Caki2 (cell line): ENCODE data around the gene ACTRT2. TPM values are rescaled to one million over a fixed set of nuclear protein-coding genes. Genes with fewer than 3 reads are reported as not detected.

ENCODE experiments used
- DNase-seq: peaks from one replicate; pipeline ENCODE4 v3.0.0-alpha.2; 2015; ENCODE audit warnings: low read depth
- in situ Hi-C: cut with HindIII; loops from 2 replicates; pipeline ENCODE4 v1.10.0; 2016; ENCODE audit warnings: low sequenced_read_pairs, low pct_unique_long_range_greater_than_20kb, mixed read lengths
- total RNA-seq: library from RNA; depleted of rRNA; stranded (reverse); fragments of >200 nt; shearing (Covaris generic); gene quantifications from 2 replicates; pipeline ENCODE4 v1.2.3, GENCODE V29; 2014; ENCODE audit warnings: low replicate concordance

ACTRT2 gene
- total RNA-seq, 1 experiment from 2014 or later, result not detected

- in situ Hi-C loops, result no loop called here
- no peak for DNase-seq
Measured at GRCh38 chr1:3013371-3014049, 7.8 kb upstream of the ACTRT2 start.

- in situ Hi-C loops, result no loop called here
- DNase-seq, result no peak
Measured at GRCh38 chr1:3014050-3014440, 7.2 kb upstream of the ACTRT2 start.

- no peak for DNase-seq
- in situ Hi-C loops, result no loop called here
Measured at GRCh38 chr1:3014443-3015268, 6.6 kb upstream of the ACTRT2 start.

- in situ Hi-C loops, result no loop called here
- no peak for DNase-seq
Measured at GRCh38 chr1:3015269-3015635, 6.0 kb upstream of the ACTRT2 start.

- in situ Hi-C loops, result no loop called here
- no peak for DNase-seq
Measured at GRCh38 chr1:3015744-3016143, 5.5 kb upstream of the ACTRT2 start.

GRCh38 chr1:3016641-3017439 lies 4.4 kb upstream of the ACTRT2 start:
- in situ Hi-C loops, result no loop called here
- DNase-seq, result no peak

- in situ Hi-C loops, result no loop called here
- no peak for DNase-seq
Measured at GRCh38 chr1:3017440-3018050, 3.7 kb upstream of the ACTRT2 start.

- in situ Hi-C loops, result no loop called here
- no peak for DNase-seq
Measured at GRCh38 chr1:3018051-3018471, 3.2 kb upstream of the ACTRT2 start.

GRCh38 chr1:3018576-3018975 lies 2.7 kb upstream of the ACTRT2 start:
- in situ Hi-C loops, result no loop called here
- no peak for DNase-seq

GRCh38 chr1:3019007-3019515 lies 2.2 kb upstream of the ACTRT2 start:
- DNase-seq, result no peak
- in situ Hi-C loops, result no loop called here

- in situ Hi-C loops, result no loop called here
- no peak for DNase-seq
Measured at GRCh38 chr1:3019516-3020051, 1.7 kb upstream of the ACTRT2 start.

GRCh38 chr1:3020263-3020909 lies 881 bp upstream of the ACTRT2 start:
- DNase-seq, result no peak
- in situ Hi-C loops, result no loop called here

GRCh38 chr1:3021801-3022401 lies 634 bp downstream of the ACTRT2 start:
- DNase-seq, result no peak
- in situ Hi-C loops, result no loop called here

GRCh38 chr1:3022511-3022973 lies 1.3 kb downstream of the ACTRT2 start:
- in situ Hi-C loops, result no loop called here
- no peak for DNase-seq

GRCh38 chr1:3022976-3023375 lies 1.7 kb downstream of the ACTRT2 start:
- DNase-seq, result no peak
- in situ Hi-C loops, result no loop called here

GRCh38 chr1:3024019-3024418 lies 2.8 kb downstream of the ACTRT2 start:
- no peak for DNase-seq
- in situ Hi-C loops, result no loop called here

GRCh38 chr1:3024588-3024987 lies 3.3 kb downstream of the ACTRT2 start:
- in situ Hi-C loops, result no loop called here
- no peak for DNase-seq
